ENCODE measurements around the gene USP13. TPM values are rescaled to one million over a fixed set of nuclear protein-coding genes. Genes with fewer than 3 reads are reported as not detected.

USP13 gene
- total and polyA plus RNA-seq, 2 experiments from 2014 or later = 6.0 to 8.2 TPM

DNA sequence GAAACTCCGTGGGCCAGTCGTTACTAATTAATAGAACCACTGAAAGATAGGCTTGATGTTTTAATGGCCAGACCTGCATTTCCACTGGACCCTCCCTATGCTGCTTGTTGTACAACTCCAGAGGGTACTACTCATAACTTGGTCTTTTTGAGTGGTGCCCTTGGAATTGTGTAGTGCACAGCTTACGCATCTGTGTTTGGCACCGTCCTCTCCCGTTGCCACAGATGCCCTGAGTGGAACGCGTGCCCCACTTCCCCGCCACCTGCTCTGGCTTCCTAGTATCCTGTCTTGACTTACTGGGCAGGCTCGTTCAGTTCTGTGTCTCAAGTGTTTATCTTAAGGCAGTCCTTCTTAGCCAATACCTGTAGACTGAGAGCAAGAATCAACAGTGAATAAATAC, 78.7 kb downstream of the USP13 start:
- WGBS, 2 experiments (ENCODE audit: low coverage in 1 of 2, low lambda C conversion rate in 2 of 2, missing lambda C conversion rate in 2 of 2) = 88 to 89% methylated on average over 9 of the region's 9 CpGs
- Histone ChIP-seq H3K79me2 (ENCODE audit: insufficient read depth) (no peaks in the 10 kb centered on the region), H3K27me3 (replicated peaks; ENCODE audit: insufficient read depth) (no peaks in the 10 kb centered on the region), H3K4me2 (ENCODE audit: unreplicated experiment) (no peak overlapping the region), H3K36me3 (ENCODE audit: low read depth) (no peaks in the 10 kb centered on the region), H3K4me3 (no peak overlapping the region), H3F3A (ENCODE audit: insufficient read depth) (no peaks in the 10 kb centered on the region), H3K9me3 (ENCODE audit: low read depth) (no peaks in the 10 kb centered on the region), H4K20me1 (ENCODE audit: insufficient read depth) (no peaks in the 10 kb centered on the region), H3K4me1 (ENCODE audit: insufficient read depth) (peaks cover 3% of the 10 kb centered on the region; the same call in 1 of the 2 replicates), H3K9ac (no peak overlapping the region), H2AFZ (no peak overlapping the region), H3K9me2 (ENCODE audit: insufficient read depth) (no peaks in the 10 kb centered on the region), H3K27ac (no peak overlapping the region)
- DNase-seq = no peak
- in situ Hi-C loops (cut with MboI) = no loop called here
- TF ChIP-seq EZH2phosphoT487 (IDR thresholded peaks at IDR 0.05; ENCODE audit: insufficient read depth, low read depth) (no peak), EZH2 (IDR thresholded peaks at IDR 0.05; ENCODE audit: insufficient read depth, poor library complexity, severe bottlenecking) (no peak)

DNA sequence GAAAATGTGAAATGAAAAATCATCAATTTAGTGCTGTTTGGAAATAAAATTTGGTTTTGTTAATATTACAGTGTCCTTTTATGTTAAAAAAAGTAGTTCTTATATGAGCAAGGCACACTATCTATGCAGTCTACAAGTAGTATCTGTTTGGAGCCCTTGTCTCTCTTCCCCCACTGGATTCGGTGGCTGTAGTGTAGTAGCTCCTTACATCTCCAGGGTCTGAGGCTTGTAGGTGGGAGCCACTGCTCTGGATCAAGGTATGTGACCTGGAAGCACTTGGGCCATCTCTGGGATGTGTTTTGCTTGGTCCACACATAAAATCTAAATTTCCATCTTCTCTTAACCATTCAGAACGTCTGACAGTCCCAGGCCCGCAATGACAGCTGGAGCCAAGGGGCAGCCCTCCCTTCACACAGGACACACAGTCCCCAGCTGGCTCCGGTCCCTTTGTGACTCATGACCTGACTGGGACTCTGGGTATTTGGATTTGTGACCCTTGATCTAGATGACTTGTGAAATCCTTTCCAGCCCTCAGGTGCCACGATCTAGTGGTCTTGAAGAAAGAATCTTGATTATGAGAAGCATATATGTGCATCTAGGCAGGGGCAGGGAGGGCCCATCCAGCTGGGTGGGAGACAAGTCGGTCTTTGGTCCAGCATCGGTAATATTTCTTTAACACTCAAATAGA, 80.0 kb downstream of the USP13 start:
- Histone ChIP-seq H4K20me1 (ENCODE audit: insufficient read depth) (no peaks in the 10 kb centered on the region), H3K36me3 (ENCODE audit: low read depth) (no peaks in the 10 kb centered on the region), H3K9ac (no peak overlapping the region), H3K27ac (no peak overlapping the region), H3K4me1 (ENCODE audit: insufficient read depth) (peaks cover 3% of the 10 kb centered on the region; the same call in 1 of the 2 replicates), H3K4me3 (no peak overlapping the region), H3K4me2 (ENCODE audit: unreplicated experiment) (no peak overlapping the region), H3K79me2 (ENCODE audit: insufficient read depth) (no peaks in the 10 kb centered on the region), H3K9me2 (ENCODE audit: insufficient read depth) (no peaks in the 10 kb centered on the region), H3F3A (ENCODE audit: insufficient read depth) (no peaks in the 10 kb centered on the region), H2AFZ (no peak overlapping the region), H3K9me3 (ENCODE audit: low read depth) (no peaks in the 10 kb centered on the region), H3K27me3 (replicated peaks; ENCODE audit: insufficient read depth) (no peaks in the 10 kb centered on the region)
- in situ Hi-C loops (cut with MboI) = no loop called here
- 93 to 97% methylated on average over 7 of the region's 7 CpGs for WGBS, 2 experiments (ENCODE audit: low coverage in 1 of 2, low lambda C conversion rate in 2 of 2, missing lambda C conversion rate in 2 of 2)
- TF ChIP-seq EZH2 (IDR thresholded peaks at IDR 0.05; ENCODE audit: insufficient read depth, poor library complexity, severe bottlenecking) (no peak), EZH2phosphoT487 (IDR thresholded peaks at IDR 0.05; ENCODE audit: insufficient read depth, low read depth) (no peak)
- no peak for DNase-seq

DNA sequence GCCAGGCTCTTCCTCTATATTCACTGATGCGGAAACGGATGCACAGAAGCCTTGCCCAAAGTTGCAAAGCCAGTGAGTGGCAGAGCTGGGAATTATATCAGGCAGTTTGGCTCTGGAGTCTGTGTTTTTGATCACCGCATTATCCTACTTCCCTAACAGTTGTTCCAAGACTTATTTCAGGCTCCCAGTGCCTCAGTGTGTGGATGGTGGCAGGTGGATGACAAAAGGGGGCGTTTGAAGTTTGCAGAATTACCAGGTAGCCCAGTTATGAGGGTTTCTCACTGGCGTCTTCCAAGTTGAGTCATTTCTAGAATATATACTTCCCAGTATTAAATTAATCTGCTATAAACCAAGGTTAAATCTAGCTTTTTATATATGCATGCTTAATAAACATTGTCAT, 81.0 kb downstream of the USP13 start:
- no peak overlapping the region for H3K9ac ChIP-seq
- H3K4me1 ChIP-seq (ENCODE audit: insufficient read depth) = peaks cover 3% of the 10 kb centered on the region; the same call in 1 of the 2 replicates
- TF ChIP-seq EZH2phosphoT487 (IDR thresholded peaks at IDR 0.05; ENCODE audit: insufficient read depth, low read depth) = no peak
- H3K36me3 ChIP-seq (ENCODE audit: low read depth) = no peaks in the 10 kb centered on the region
- 83 to 89% methylated on average over 5 of the region's 5 CpGs for WGBS, 2 experiments (ENCODE audit: low coverage in 1 of 2, low lambda C conversion rate in 2 of 2, missing lambda C conversion rate in 2 of 2)
- H3K4me3 ChIP-seq = no peak overlapping the region
- no peak overlapping the region for H3K27ac ChIP-seq
- no peaks in the 10 kb centered on the region for H4K20me1 ChIP-seq (ENCODE audit: insufficient read depth)
- no peaks in the 10 kb centered on the region for H3F3A ChIP-seq (ENCODE audit: insufficient read depth)
- H3K9me3 ChIP-seq (ENCODE audit: low read depth) = no peaks in the 10 kb centered on the region
- no peak overlapping the region for H3K4me2 ChIP-seq (ENCODE audit: unreplicated experiment)
- no peak overlapping the region for H2AFZ ChIP-seq
- DNase-seq = no peak
- no peaks in the 10 kb centered on the region for H3K27me3 ChIP-seq (replicated peaks; ENCODE audit: insufficient read depth)
- H3K9me2 ChIP-seq (ENCODE audit: insufficient read depth) = no peaks in the 10 kb centered on the region
- no peaks in the 10 kb centered on the region for H3K79me2 ChIP-seq (ENCODE audit: insufficient read depth)
- in situ Hi-C loops (cut with MboI) = no loop called here

DNA sequence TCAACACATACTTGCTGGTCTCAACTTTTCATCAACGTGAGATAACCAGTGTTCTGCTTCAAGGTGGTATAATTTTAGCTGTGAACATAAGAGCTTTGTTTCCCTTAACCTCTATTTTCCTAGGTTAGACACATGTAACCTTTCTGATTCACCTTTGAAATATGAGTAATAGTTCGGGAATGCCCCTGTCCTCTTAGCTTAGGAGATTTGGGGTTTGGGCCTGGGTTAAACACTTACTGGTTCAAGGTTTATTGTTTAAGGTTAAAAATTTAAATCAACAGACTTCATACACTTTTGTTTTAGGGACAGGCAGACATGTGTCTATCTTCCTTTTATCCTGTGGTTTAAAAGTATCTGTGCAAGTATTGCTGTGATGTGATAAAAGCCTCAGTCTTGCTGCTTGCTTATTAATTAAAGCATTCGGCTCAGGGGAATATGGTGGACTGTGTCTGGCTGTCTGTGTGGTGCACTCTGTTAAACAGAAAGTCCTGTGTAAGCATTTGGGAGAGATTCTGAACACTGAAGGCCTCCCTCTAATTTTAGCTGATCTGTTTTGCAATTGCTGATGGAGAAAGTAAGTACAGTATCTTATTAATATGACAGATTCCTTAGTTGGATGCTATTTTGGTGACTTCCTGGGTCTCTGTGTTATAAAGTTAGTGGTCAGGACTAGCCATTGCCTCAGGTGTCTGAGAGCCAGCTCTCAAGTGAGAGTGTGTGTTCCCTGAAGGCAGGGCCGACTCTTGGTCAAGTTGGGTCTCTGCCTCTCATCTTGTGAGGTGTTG, 81.8 kb downstream of the USP13 start:
- H3K79me2 ChIP-seq (ENCODE audit: insufficient read depth) = no peaks in the 10 kb centered on the region
- no peaks in the 10 kb centered on the region for H3K36me3 ChIP-seq (ENCODE audit: low read depth)
- WGBS, 2 experiments (ENCODE audit: low coverage in 1 of 2, low lambda C conversion rate in 2 of 2, missing lambda C conversion rate in 2 of 2) = 84 to 87% methylated on average over 4 of the region's 4 CpGs
- in situ Hi-C loops (cut with MboI) = no loop called here
- H2AFZ ChIP-seq = no peak overlapping the region
- peaks cover 3% of the 10 kb centered on the region; the same call in 1 of the 2 replicates for H3K4me1 ChIP-seq (ENCODE audit: insufficient read depth)
- H3K27ac ChIP-seq = no peak overlapping the region
- H3K9me3 ChIP-seq (ENCODE audit: low read depth) = no peaks in the 10 kb centered on the region
- no peaks in the 10 kb centered on the region for H3K27me3 ChIP-seq (replicated peaks; ENCODE audit: insufficient read depth)
- no peaks in the 10 kb centered on the region for H3K9me2 ChIP-seq (ENCODE audit: insufficient read depth)
- no peak for DNase-seq
- no peak for TF ChIP-seq EZH2phosphoT487 (IDR thresholded peaks at IDR 0.05; ENCODE audit: insufficient read depth, low read depth)
- TF ChIP-seq EZH2 (IDR thresholded peaks at IDR 0.05; ENCODE audit: insufficient read depth, poor library complexity, severe bottlenecking) = no peak
- no peak overlapping the region for H3K9ac ChIP-seq
- H3F3A ChIP-seq (ENCODE audit: insufficient read depth) = no peaks in the 10 kb centered on the region
- no peak overlapping the region for H3K4me2 ChIP-seq (ENCODE audit: unreplicated experiment)
- no peaks in the 10 kb centered on the region for H4K20me1 ChIP-seq (ENCODE audit: insufficient read depth)
- H3K4me3 ChIP-seq = no peak overlapping the region

All from GM23248 (cell line).